Skeletal muscle cell (primary cell): ENCODE measurements around the gene GLB1L3.
"Not testable (repeated sequence)": the region's sequence is repeated elsewhere in the genome, so short reads cannot be mapped to it uniquely, and the experiment has no call there.

Experiments
- DNase-seq: peaks from one replicate; pipeline ENCODE4 v3.0.0-alpha.2; 2010; ENCODE audit warnings: low read depth
- H3K4me3 ChIP-seq: 2 replicates; pipeline ENCODE4 v1.5.1; 2011; ENCODE audit warnings: low read depth, mild to moderate bottlenecking, control low read depth, low read length, moderate library complexity

GLB1L3 gene

GRCh38 chr11:134337051-134337450 lies 60.9 kb downstream of the GLB1L3 start:
- no peak for DNase-seq
- no peak overlapping the region for H3K4me3 ChIP-seq

- no peak for DNase-seq
- H3K4me3 ChIP-seq = no peak overlapping the region
Observed at GRCh38 chr11:134338068-134338467, 61.9 kb downstream of the GLB1L3 start.

- DNase-seq = no peak
- no peak overlapping the region for H3K4me3 ChIP-seq
Observed at GRCh38 chr11:134338654-134339053, 62.5 kb downstream of the GLB1L3 start.

GRCh38 chr11:134339756-134340155 lies 63.6 kb downstream of the GLB1L3 start:
- DNase-seq = no peak
- no peak overlapping the region for H3K4me3 ChIP-seq

- H3K4me3 ChIP-seq = no peak overlapping the region
- DNase-seq = no peak
Observed at GRCh38 chr11:134340354-134340964, 64.3 kb downstream of the GLB1L3 start.

- DNase-seq = no peak
Observed at GRCh38 chr11:134341805-134342571, 65.8 kb downstream of the GLB1L3 start.

GRCh38 chr11:134342572-134343340 lies 66.6 kb downstream of the GLB1L3 start:
- H3K4me3 ChIP-seq = no peak overlapping the region
- DNase-seq = no peak

More at GRCh38 chr11:134341805-134342571, 65.8 kb downstream of the GLB1L3 start:
- no peak overlapping the region for H3K4me3 ChIP-seq

- no peak overlapping the region for H3K4me3 ChIP-seq
- DNase-seq = no peak
Observed at GRCh38 chr11:134343646-134344045, 67.5 kb downstream of the GLB1L3 start.

GRCh38 chr11:134344497-134345236 lies 68.5 kb downstream of the GLB1L3 start:
- not testable (repeated sequence) for DNase-seq, H3K4me3 ChIP-seq

- DNase-seq = no peak
- no peak overlapping the region for H3K4me3 ChIP-seq
Observed at GRCh38 chr11:134345237-134345550, 69.0 kb downstream of the GLB1L3 start.

- no peak for DNase-seq
- no peak overlapping the region for H3K4me3 ChIP-seq
Observed at GRCh38 chr11:134346101-134346975, 70.2 kb downstream of the GLB1L3 start.

GRCh38 chr11:134346976-134347350 lies 70.8 kb downstream of the GLB1L3 start:
- no peak overlapping the region for H3K4me3 ChIP-seq
- no peak for DNase-seq

- H3K4me3 ChIP-seq = no peak overlapping the region
Observed at GRCh38 chr11:134347441-134347840, 71.3 kb downstream of the GLB1L3 start.

GRCh38 chr11:134349109-134349801 lies 73.1 kb downstream of the GLB1L3 start:
- no peak for DNase-seq
- H3K4me3 ChIP-seq = no peak overlapping the region

More at GRCh38 chr11:134347441-134347840, 71.3 kb downstream of the GLB1L3 start:
- no peak for DNase-seq

- H3K4me3 ChIP-seq = no peak overlapping the region
- no peak for DNase-seq
Observed at GRCh38 chr11:134349802-134350355, 73.7 kb downstream of the GLB1L3 start.

GRCh38 chr11:134350381-134350780 lies 74.2 kb downstream of the GLB1L3 start:
- no peak for DNase-seq

GRCh38 chr11:134352111-134352510 lies 75.9 kb downstream of the GLB1L3 start:
- no peak for DNase-seq
- no peak overlapping the region for H3K4me3 ChIP-seq

More at GRCh38 chr11:134350381-134350780, 74.2 kb downstream of the GLB1L3 start:
- no peak overlapping the region for H3K4me3 ChIP-seq

- H3K4me3 ChIP-seq = no peak overlapping the region
- no peak for DNase-seq
Observed at GRCh38 chr11:134355136-134355535, 79.0 kb downstream of the GLB1L3 start.
